ENCODE results near the gene ZNF407.

The ZNF407 gene

GRCh38 chr18:74841248-74841647 is 243.6 kb downstream of the ZNF407 start:
- DNase-seq (ENCODE audit: low spot score) = no peak
- Mint-ChIP-seq H3K4me1 (ENCODE audit: low read depth) (peaks cover 26% of the 10 kb centered on the region), H3K27ac (peak overlapping the region; percentile 8), H3K9me3 (no peaks in the 10 kb centered on the region), H3K27me3 (ENCODE audit: low read depth) (no peaks in the 10 kb centered on the region), H3K4me3 (no peak overlapping the region), H3K36me3 (ENCODE audit: low read depth) (peaks cover 3% of the 10 kb centered on the region)

DNA sequence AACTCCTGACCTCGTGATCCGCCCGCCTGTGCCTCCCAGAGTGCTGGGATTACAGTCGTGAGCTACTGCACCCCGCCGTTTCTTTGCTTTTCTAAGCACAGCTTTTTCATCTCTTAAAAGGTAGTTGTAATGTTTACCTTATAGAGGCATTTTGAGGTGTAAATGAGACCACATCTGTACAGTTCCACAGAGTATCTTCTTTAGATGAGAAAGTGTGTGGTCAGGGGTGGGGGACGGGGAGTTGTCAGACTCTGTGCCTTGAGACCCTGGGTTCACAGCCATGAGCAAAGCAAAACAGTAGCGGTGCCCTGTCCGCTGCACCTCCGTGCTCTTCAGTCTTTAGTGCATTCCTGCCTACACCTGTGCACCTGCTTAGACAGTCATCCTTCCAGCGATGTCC is 251.6 kb downstream of the ZNF407 start:
- Mint-ChIP-seq H3K36me3 (ENCODE audit: low read depth) (no peaks in the 10 kb centered on the region), H3K27me3 (ENCODE audit: low read depth) (no peaks in the 10 kb centered on the region), H3K4me3 (no peak overlapping the region), H3K9me3 (no peaks in the 10 kb centered on the region), H3K27ac (no peak overlapping the region), H3K4me1 (ENCODE audit: low read depth) (no peaks in the 10 kb centered on the region)
- DNase-seq (ENCODE audit: low spot score) = no peak

DNA sequence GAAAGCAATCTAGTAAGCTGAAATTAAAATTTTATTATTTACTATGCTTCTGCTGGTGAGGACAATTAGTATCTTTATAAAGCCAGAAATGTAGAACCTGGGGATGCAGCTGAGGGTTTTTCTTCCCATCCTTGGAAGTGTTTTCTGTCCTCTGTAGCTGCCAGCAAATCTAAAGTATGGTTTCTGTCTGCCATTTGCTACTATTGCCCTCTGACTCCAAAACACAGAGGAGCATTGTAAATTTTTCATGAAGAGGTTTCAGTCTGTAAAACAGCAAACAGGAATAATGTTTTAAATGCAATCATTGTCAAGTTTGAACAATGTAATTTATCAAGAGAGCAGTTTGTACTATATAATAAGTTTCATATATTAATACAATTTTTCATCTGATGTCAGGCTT is 258.8 kb downstream of the ZNF407 start:
- no peaks in the 10 kb centered on the region for H3K27me3 Mint-ChIP-seq (ENCODE audit: low read depth)
- no peaks in the 10 kb centered on the region for H3K4me1 Mint-ChIP-seq (ENCODE audit: low read depth)
- DNase-seq (ENCODE audit: low spot score) = no peak
- H3K4me3 Mint-ChIP-seq = no peak overlapping the region
- H3K36me3 Mint-ChIP-seq (ENCODE audit: low read depth) = no peaks in the 10 kb centered on the region
- H3K27ac Mint-ChIP-seq = no peak overlapping the region
- no peaks in the 10 kb centered on the region for H3K9me3 Mint-ChIP-seq

DNA sequence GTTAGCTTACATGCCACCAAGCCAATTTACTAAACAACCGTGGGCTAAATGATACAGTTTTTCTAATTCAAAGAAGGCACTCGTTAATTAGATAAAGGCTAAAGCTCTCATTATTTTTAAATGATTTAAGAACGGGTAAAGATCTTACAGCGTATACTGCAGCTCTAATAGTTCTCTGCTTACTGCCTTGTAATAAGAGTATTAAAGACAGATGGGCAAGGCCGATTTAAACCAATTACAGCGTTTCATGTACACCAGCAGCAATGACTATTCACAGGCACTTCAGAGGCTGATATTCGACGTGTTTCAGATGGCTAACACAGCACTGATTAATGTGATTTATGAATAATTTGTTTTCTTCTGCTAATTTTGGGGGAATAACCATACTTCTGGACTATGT is 259.3 kb downstream of the ZNF407 start:
- Mint-ChIP-seq H3K4me1 (ENCODE audit: low read depth) (no peaks in the 10 kb centered on the region), H3K36me3 (ENCODE audit: low read depth) (no peaks in the 10 kb centered on the region), H3K9me3 (no peaks in the 10 kb centered on the region), H3K27ac (no peak overlapping the region), H3K4me3 (no peak overlapping the region), H3K27me3 (ENCODE audit: low read depth) (no peaks in the 10 kb centered on the region)
- no peak for DNase-seq (ENCODE audit: low spot score)

DNA sequence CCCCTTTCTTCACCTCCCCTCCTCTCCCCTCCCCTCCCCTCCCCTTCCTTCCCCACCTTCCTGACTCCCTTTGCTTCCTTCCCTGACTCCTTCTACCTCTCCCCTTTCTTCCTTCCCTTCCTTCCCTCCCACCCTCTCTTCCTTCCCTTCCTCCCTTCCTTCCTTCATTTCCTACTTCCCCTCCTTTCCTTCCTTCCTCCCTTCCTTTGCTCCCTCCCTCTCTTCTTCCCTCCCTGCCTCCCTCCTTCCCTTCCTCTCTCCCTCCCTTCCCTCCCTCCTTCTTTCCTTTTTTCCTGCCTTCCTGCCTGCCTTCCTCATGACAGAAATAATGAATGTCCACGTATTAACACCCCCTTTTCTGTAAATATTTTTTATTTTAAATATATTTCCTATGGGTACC is 260.2 kb downstream of the ZNF407 start:
- no peak overlapping the region for H3K27ac Mint-ChIP-seq
- no peak for DNase-seq (ENCODE audit: low spot score)
- H3K4me3 Mint-ChIP-seq = no peak overlapping the region
- H3K36me3 Mint-ChIP-seq (ENCODE audit: low read depth) = no peaks in the 10 kb centered on the region
- H3K9me3 Mint-ChIP-seq = no peaks in the 10 kb centered on the region
- no peaks in the 10 kb centered on the region for H3K4me1 Mint-ChIP-seq (ENCODE audit: low read depth)
- H3K27me3 Mint-ChIP-seq (ENCODE audit: low read depth) = no peaks in the 10 kb centered on the region

- Mint-ChIP-seq H3K27ac (no peak overlapping the region), H3K27me3 (ENCODE audit: low read depth) (no peaks in the 10 kb centered on the region), H3K36me3 (ENCODE audit: low read depth) (no peaks in the 10 kb centered on the region), H3K9me3 (no peaks in the 10 kb centered on the region), H3K4me1 (ENCODE audit: low read depth) (peaks cover 4% of the 10 kb centered on the region), H3K4me3 (no peak overlapping the region)
- DNase-seq (ENCODE audit: low spot score) = no peak
Measured at GRCh38 chr18:74861154-74861553, 263.5 kb downstream of the ZNF407 start.

DNA sequence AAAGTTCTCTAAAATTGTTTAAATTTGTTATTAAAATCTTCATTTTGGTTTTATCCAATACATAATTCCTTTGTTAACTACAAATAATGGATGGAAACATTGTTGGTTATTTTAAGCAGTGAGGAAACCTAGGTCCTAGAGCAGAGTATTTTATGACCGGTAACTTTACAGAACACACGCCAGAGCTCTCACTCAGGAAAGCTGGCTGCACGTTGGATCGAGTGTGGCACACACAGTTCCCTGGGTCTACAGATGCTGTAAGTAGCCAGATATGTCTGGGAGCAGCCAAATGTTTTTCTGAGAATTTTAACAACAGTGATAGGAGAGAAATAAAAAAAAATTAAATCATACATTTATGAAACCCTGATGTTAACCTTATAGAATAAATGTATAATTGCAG is 264.4 kb downstream of the ZNF407 start:
- Mint-ChIP-seq H3K27ac (no peak overlapping the region), H3K36me3 (ENCODE audit: low read depth) (no peaks in the 10 kb centered on the region), H3K4me1 (ENCODE audit: low read depth) (peaks cover 4% of the 10 kb centered on the region), H3K27me3 (ENCODE audit: low read depth) (no peaks in the 10 kb centered on the region), H3K4me3 (no peak overlapping the region), H3K9me3 (no peaks in the 10 kb centered on the region)
- no peak for DNase-seq (ENCODE audit: low spot score)

GRCh38 chr18:74866577-74866976 is 268.9 kb downstream of the ZNF407 start:
- Mint-ChIP-seq H3K27ac (no peak overlapping the region), H3K4me3 (no peak overlapping the region), H3K27me3 (ENCODE audit: low read depth) (no peaks in the 10 kb centered on the region), H3K4me1 (ENCODE audit: low read depth) (peaks cover 6% of the 10 kb centered on the region), H3K9me3 (no peaks in the 10 kb centered on the region), H3K36me3 (ENCODE audit: low read depth) (no peaks in the 10 kb centered on the region)
- no peak for DNase-seq (ENCODE audit: low spot score)

DNA sequence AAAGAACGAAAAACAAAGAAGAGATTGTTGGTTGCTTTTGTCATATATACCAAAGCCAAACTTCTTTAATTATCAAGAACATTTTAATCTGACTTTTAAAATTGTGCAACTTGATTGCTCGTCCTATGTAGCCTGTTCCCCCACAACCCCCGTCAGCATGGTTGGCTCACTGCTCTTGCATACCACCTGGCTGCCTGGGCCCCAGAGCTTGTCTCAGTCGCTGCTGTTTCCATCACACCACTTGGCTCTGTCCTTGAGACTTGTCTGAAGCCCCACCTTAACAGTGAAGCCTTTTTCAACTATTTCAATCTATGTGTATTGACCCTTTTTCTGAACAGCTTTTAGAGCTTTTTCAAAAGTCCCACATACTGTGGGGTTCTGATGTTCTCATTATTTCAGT is 270.8 kb downstream of the ZNF407 start:
- no peak overlapping the region for H3K4me3 Mint-ChIP-seq
- no peaks in the 10 kb centered on the region for H3K36me3 Mint-ChIP-seq (ENCODE audit: low read depth)
- H3K4me1 Mint-ChIP-seq (ENCODE audit: low read depth) = peaks cover 6% of the 10 kb centered on the region
- no peaks in the 10 kb centered on the region for H3K27me3 Mint-ChIP-seq (ENCODE audit: low read depth)
- no peaks in the 10 kb centered on the region for H3K9me3 Mint-ChIP-seq
- H3K27ac Mint-ChIP-seq = no peak overlapping the region
- DNase-seq (ENCODE audit: low spot score) = no peak

DNA sequence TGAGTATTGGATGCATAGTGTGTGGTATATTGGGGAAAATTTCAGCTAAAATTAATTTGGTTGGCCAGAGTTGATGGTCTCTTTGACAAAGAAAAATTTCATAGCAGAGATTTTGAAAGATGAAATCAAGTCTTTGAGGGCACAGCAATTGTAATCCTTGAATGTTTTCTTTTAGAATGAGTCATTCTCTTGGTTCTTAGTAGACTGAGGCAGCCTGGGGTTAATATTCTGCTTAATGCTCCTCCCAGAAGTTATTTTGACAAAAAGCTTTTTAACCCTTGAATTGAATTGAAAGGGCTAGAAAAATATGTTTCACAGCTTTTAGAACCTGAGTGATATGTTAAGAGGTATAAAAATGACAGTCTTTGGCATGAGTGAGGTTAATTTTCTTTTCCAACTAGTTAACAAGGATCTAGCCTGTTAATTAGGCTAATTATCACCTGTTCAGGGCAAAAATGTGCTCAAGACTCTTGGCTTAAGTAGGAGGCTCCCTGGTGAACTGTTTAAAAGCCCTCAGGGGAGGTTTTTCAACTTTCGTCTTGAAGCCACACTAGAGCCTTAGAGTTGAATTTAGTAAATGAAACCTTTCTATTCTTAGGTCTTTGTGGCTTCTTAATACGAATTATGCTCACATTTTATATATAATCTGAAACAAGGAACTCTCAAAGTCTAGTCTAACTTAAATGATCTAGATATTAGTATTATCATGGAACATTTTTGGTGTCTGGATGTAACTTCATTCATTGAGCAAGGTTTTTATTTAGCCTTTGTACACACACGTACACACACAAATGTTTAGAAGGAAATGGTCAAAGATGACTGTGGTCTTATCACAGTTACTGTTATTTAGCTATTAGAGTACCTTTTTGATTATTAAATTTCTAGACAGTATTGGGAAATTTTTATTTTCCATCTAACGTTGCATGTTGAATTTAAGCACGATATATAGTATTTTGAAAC is 272.5 kb downstream of the ZNF407 start:
- Mint-ChIP-seq H3K9me3 (no peaks in the 10 kb centered on the region), H3K4me3 (no peak overlapping the region), H3K27ac (no peak overlapping the region), H3K4me1 (ENCODE audit: low read depth) (peaks cover 3% of the 10 kb centered on the region), H3K27me3 (ENCODE audit: low read depth) (no peaks in the 10 kb centered on the region), H3K36me3 (ENCODE audit: low read depth) (no peaks in the 10 kb centered on the region)
- DNase-seq (ENCODE audit: low spot score) = no peak

DNA sequence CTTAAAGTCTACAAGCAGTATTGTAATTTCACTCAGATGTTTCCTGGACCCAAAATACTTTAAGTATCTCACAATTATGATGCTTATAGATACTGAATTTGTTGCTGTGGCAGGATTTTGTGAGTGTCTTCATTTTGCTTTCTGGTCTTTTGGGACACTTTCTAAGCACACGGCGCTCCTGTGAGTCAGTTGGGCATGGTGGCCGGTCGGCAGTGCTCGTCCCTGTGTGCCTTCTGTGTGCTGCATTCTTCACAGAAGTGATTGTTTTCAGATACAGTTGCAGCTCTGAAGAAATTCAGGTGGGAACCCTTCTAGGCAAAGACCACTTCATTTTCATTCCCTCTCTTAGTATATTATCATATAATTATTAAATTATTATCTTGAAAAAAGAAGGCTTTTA is 273.3 kb downstream of the ZNF407 start:
- Mint-ChIP-seq H3K27me3 (ENCODE audit: low read depth) (no peaks in the 10 kb centered on the region), H3K9me3 (no peaks in the 10 kb centered on the region), H3K4me1 (ENCODE audit: low read depth) (peaks cover 2% of the 10 kb centered on the region), H3K4me3 (no peak overlapping the region), H3K36me3 (ENCODE audit: low read depth) (no peaks in the 10 kb centered on the region), H3K27ac (no peak overlapping the region)
- DNase-seq (ENCODE audit: low spot score) = no peak

GRCh38 chr18:74873629-74874028 is 276.0 kb downstream of the ZNF407 start:
- Mint-ChIP-seq H3K4me1 (ENCODE audit: low read depth) (peaks cover 2% of the 10 kb centered on the region), H3K36me3 (ENCODE audit: low read depth) (no peaks in the 10 kb centered on the region), H3K27me3 (ENCODE audit: low read depth) (no peaks in the 10 kb centered on the region), H3K27ac (no peak overlapping the region), H3K4me3 (no peak overlapping the region), H3K9me3 (no peaks in the 10 kb centered on the region)
- DNase-seq (ENCODE audit: low spot score) = no peak

- Mint-ChIP-seq H3K4me3 (no peak overlapping the region), H3K27me3 (ENCODE audit: low read depth) (no peaks in the 10 kb centered on the region), H3K4me1 (ENCODE audit: low read depth) (peaks cover 2% of the 10 kb centered on the region), H3K27ac (no peak overlapping the region), H3K9me3 (no peaks in the 10 kb centered on the region), H3K36me3 (ENCODE audit: low read depth) (no peaks in the 10 kb centered on the region)
- no peak for DNase-seq (ENCODE audit: low spot score)
Measured at GRCh38 chr18:74874351-74874750, 276.7 kb downstream of the ZNF407 start.

DNA sequence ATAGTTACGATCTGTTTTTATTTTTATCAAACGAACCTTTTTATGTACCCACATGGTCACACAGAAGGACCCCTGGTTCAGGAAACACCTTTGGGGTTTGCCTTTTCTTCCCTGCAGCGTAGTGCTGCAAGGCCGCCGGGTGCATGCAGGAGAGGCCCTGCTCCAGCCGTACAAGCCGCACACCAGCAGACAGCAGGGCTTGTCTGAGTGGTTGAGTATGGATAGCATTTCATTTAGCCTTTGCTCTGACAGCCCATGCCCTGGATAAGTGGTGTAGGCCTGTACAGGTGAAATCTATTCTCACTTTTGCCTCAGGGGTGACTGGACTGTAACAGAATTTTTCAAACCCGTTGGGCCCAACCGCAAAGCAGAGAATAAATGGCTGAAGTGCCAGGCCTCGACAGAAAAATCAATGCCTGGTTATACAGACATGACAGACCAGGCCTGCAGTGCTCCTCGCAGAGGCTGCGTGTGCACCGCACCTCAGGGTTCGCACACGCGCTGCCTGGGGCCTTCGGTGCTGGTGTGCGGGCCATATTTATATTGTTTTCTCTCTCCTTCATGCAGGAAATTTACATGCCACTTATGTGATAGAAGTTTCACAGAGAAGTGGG is 279.1 kb downstream of the ZNF407 start:
- H3K27ac Mint-ChIP-seq = no peak overlapping the region
- no peak overlapping the region for H3K4me3 Mint-ChIP-seq
- DNase-seq (ENCODE audit: low spot score) = no peak
- H3K9me3 Mint-ChIP-seq = no peaks in the 10 kb centered on the region
- H3K36me3 Mint-ChIP-seq (ENCODE audit: low read depth) = peaks cover 6% of the 10 kb centered on the region
- H3K4me1 Mint-ChIP-seq (ENCODE audit: low read depth) = no peaks in the 10 kb centered on the region
- no peaks in the 10 kb centered on the region for H3K27me3 Mint-ChIP-seq (ENCODE audit: low read depth)

All from T-helper 2 cell treated with Interferon-gamma antibody and Interleukin-4, amounts not matched to agents 5 μg/mL and 100 μg/mL, for 36 hours (primary cell).